HL-60 (cell line): ENCODE results near the gene ALX4.

Source experiments
- CTCF ChIP-seq: IDR thresholded peaks from one replicate; pipeline ENCODE4 v1.5.1; 2011; ENCODE audit warnings: low read length, control low read depth, inconsistent platforms; ENCODE audit not compliant: insufficient read depth
- GABPA ChIP-seq: IDR thresholded peaks from 2 replicates; pipeline ENCODE4 v1.6.1; 2012; ENCODE audit warnings: low read depth
- POLR2AphosphoS5 ChIP-seq: IDR thresholded peaks from 2 replicates; pipeline ENCODE4 v1.6.1; 2012; ENCODE audit warnings: low read depth
- REST ChIP-seq: IDR thresholded peaks from 2 replicates; pipeline ENCODE4 v1.6.1; 2012; ENCODE audit warnings: low read depth; ENCODE audit not compliant: insufficient replicate concordance
- SPI1 ChIP-seq: IDR thresholded peaks from 2 replicates; pipeline ENCODE4 v1.6.1; 2012; ENCODE audit warnings: low read depth, mild to moderate bottlenecking, borderline replicate concordance

GRCh38 chr11:44247508-44247907 lies 62.4 kb downstream of the ALX4 start:
- TF ChIP-seq CTCF: no peak
- no peak for TF ChIP-seq POLR2AphosphoS5
- no peak for TF ChIP-seq REST
- no peak for TF ChIP-seq SPI1
- no peak for TF ChIP-seq GABPA
